Thyroid gland (tissue), 4 donors: ENCODE measurements around the gene DLGAP4.

Experiments used
- CTCF ChIP-seq, 6 experiments: fragments of 200-600 bp in 3 of 6; fragments of 450-650 bp in 3 of 6; sonication (generic) in 3 of 6; IDR thresholded peaks; one replicate each; pipeline ENCODE4 v1.5.1; 2016 to 2019; ENCODE audit warnings: antibody characterized with exemption in 6 of 6, mild to moderate bottlenecking in 2 of 6, inconsistent platforms in 1 of 6, moderate library complexity in 1 of 6
- POLR2A ChIP-seq, 2 donors: fragments of 450-650 bp; IDR thresholded peaks; one replicate each; pipeline ENCODE4 v1.6.1; 2017; ENCODE audit warnings: antibody characterized with exemption in 2 of 2, mild to moderate bottlenecking in 2 of 2, moderate library complexity in 1 of 2

GRCh38 chr20:36367907-36368799 lies 62.0 kb downstream of the DLGAP4 start:
- TF ChIP-seq POLR2A (IDR thresholded peaks at IDR 0.05) (no peak), CTCF (IDR thresholded peaks at IDR 0.05) (no peak)
